Endothelial cell of umbilical vein (primary cell): ENCODE measurements around the gene TAS1R3. TPM values are rescaled to one million over a fixed set of nuclear protein-coding genes. Genes with fewer than 3 reads are reported as not detected.

Experiments used
- BruUV-seq: library from RNA; stranded (reverse); fragments of 400-500 nt; replicated peaks from 2 replicates; lab custom pipeline; 2021; lab: Mats Ljungman, UMichigan
- CTCF ChIA-PET: fragments of 300-600, 350-600 bp; sonication (Branson Sonifier 250); formaldehyde crosslinking; loops from one replicate; lab custom pipeline; 2021; ENCODE audit warnings: antibody characterized with exemption, inconsistent platforms; lab: Charles Lee
- POLR2A ChIA-PET: fragments of 300-600, 350-600 bp; sonication (Branson Sonifier 250); formaldehyde crosslinking; loops from one replicate; lab custom pipeline; 2021; ENCODE audit warnings: antibody characterized with exemption, inconsistent platforms; lab: Charles Lee
- DNase-seq: peaks from one replicate; pipeline ENCODE4 v3.0.0-alpha.2; 2011; ENCODE audit warnings: low read depth, low spot score
- FAIRE-seq: peaks from 2 replicates; lab custom pipeline; 2011; peaks lifted over from hg19 to GRCh38; lab: Jason Lieb, UNC
- H2AFZ ChIP-seq: 2 replicates; pipeline ENCODE4 v1.6.0; 2012; ENCODE audit warnings: low read depth, low read length, control low read depth, inconsistent platforms
- H3K27ac ChIP-seq: 2 replicates; pipeline ENCODE4 v1.5.1; 2011; ENCODE audit warnings: low read depth, mild to moderate bottlenecking, control low read depth, low read length, moderate library complexity; ENCODE audit not compliant: insufficient read depth
- H3K27me3 ChIP-seq, 2 experiments: 2 replicates each; pipeline versions ENCODE4 v1.6.0 to v1.6.1; 2011; ENCODE audit warnings: low read length in 2 of 2, mixed read lengths in 1 of 2; ENCODE audit not compliant: control insufficient read depth in 2 of 2, insufficient read depth in 2 of 2
- H3K36me3 ChIP-seq, 2 experiments: 2 replicates in 1 of 2; 3 replicates in 1 of 2; pipeline ENCODE4 v1.5.1; 2011; ENCODE audit warnings: low read length in 2 of 2, mild to moderate bottlenecking in 1 of 2, moderate library complexity in 1 of 2; ENCODE audit not compliant: control insufficient read depth in 2 of 2, insufficient read depth in 2 of 2; ENCODE audit errors: extremely low read depth in 1 of 2
- H3K4me1 ChIP-seq: 3 replicates; pipeline ENCODE4 v1.5.1; 2011; ENCODE audit warnings: mild to moderate bottlenecking, low read length; ENCODE audit not compliant: control insufficient read depth, insufficient read depth; ENCODE audit errors: extremely low read depth
- H3K4me2 ChIP-seq: 2 replicates; pipeline ENCODE4 v1.6.1; 2011; ENCODE audit warnings: low read length, control low read depth, mixed read lengths; ENCODE audit not compliant: insufficient read depth
- H3K4me3 ChIP-seq, 3 experiments: fragments of 200-600 bp in 1 of 3; sonication (generic), shearing (Covaris generic) in 1 of 3; replicated peaks in 1 of 3; 2 replicates each; pipeline ENCODE4 v1.5.1; 2011 to 2016; ENCODE audit warnings: control low read depth in 3 of 3, low read length in 3 of 3, mild to moderate bottlenecking in 2 of 3, inconsistent platforms in 1 of 3, low read depth in 1 of 3, moderate library complexity in 1 of 3; ENCODE audit not compliant: insufficient read depth in 1 of 3
- H3K79me2 ChIP-seq: 2 replicates; pipeline ENCODE4 v1.6.0; 2012; ENCODE audit warnings: low read length, inconsistent platforms; ENCODE audit not compliant: control insufficient read depth, insufficient read depth
- H3K9ac ChIP-seq: replicated peaks from 2 replicates; pipeline ENCODE3; 2011; ENCODE audit warnings: low read length, control low read depth; ENCODE audit not compliant: insufficient read depth; ENCODE audit errors: extremely low read depth
- H3K9me1 ChIP-seq: replicated peaks from 3 replicates; pipeline ENCODE4 v1.6.0; 2011; ENCODE audit warnings: mild to moderate bottlenecking, low read length; ENCODE audit not compliant: control insufficient read depth, insufficient read depth; ENCODE audit errors: extremely low read depth
- H3K9me3 ChIP-seq: replicated peaks from 2 replicates; pipeline ENCODE4 v1.5.1; 2012; ENCODE audit warnings: low read length, inconsistent platforms; ENCODE audit not compliant: control insufficient read depth, insufficient read depth
- H4K20me1 ChIP-seq: replicated peaks from 2 replicates; pipeline ENCODE3; 2011; ENCODE audit warnings: mild to moderate bottlenecking, low read length; ENCODE audit not compliant: control insufficient read depth, insufficient read depth; ENCODE audit errors: extremely low read depth
- EZH2 ChIP-seq: IDR thresholded peaks from 2 replicates; pipeline ENCODE4 v1.6.1; 2012; ENCODE audit warnings: borderline replicate concordance, low read depth, mild to moderate bottlenecking, moderate library complexity, low read length, inconsistent platforms; ENCODE audit not compliant: severe bottlenecking
- FOS ChIP-seq: IDR thresholded peaks from 2 replicates; pipeline ENCODE4 v1.6.1; 2011; ENCODE audit warnings: mild to moderate bottlenecking, low read length, moderate library complexity, borderline replicate concordance; ENCODE audit not compliant: insufficient read depth
- GATA2 ChIP-seq: IDR thresholded peaks from 2 replicates; pipeline ENCODE4 v1.7.0; 2011; ENCODE audit warnings: low read depth, mild to moderate bottlenecking, moderate library complexity, mixed read lengths, low read length; ENCODE audit not compliant: insufficient read length, insufficient read depth
- JUN ChIP-seq: IDR thresholded peaks from 2 replicates; pipeline ENCODE4 v1.6.1; 2011; ENCODE audit warnings: borderline replicate concordance, low read depth; ENCODE audit not compliant: insufficient read length, insufficient read depth
- MYC ChIP-seq: IDR thresholded peaks from one replicate; pipeline ENCODE4 v1.6.1; 2011; ENCODE audit warnings: mild to moderate bottlenecking, low read depth, low read length
- POLR2A ChIP-seq: IDR thresholded peaks from 2 replicates; pipeline ENCODE4 v1.6.1; 2012; ENCODE audit warnings: low read depth, mild to moderate bottlenecking, control low read depth, low read length
- POLR2AphosphoS5 ChIP-seq: IDR thresholded peaks from 2 replicates; pipeline ENCODE4 v1.6.1; 2012; ENCODE audit warnings: low read depth, mild to moderate bottlenecking, control low read depth, low read length, moderate library complexity; ENCODE audit not compliant: insufficient read depth
- dilution Hi-C: fragments of 300-500 bp; cut with MboI; formaldehyde crosslinking; loops from one replicate; pipeline ENCODE4 v1.15.0; 2019; ENCODE audit warnings: low sequenced_read_pairs; ENCODE audit not compliant: extremely low pct_ligation_motif_present
- intact Hi-C: fragments of 100-400 bp; cut with micrococcal nuclease; formaldehyde crosslinking; loops from one replicate; pipeline ENCODE4 v1.10.0; 2022
- polyA plus RNA-seq, 4 experiments: library from polyadenylated mRNA; depleted of rRNA in 3 of 4; stranded (reverse) in 3 of 4; unstranded in 1 of 4; fragments of >200 nt; gene quantifications; 2 replicates each; pipeline versions ENCODE4 v1.2.1 to v1.2.3, GENCODE V29; 2011 to 2012; ENCODE audit warnings: missing spikeins in 1 of 4
- total RNA-seq: library from RNA; stranded (reverse); gene quantifications from 2 replicates; pipeline ENCODE4 v1.2.3, GENCODE V29; 2021
- TF ChIP-seq, protein P1 (sequence below): IDR thresholded peaks from 2 replicates; pipeline ENCODE4 v1.6.1; 2011; ENCODE audit not compliant: insufficient read depth, insufficient read length
- TF ChIP-seq, protein P2 (sequence below), 2 donors: IDR thresholded peaks; 1 replicate in 1 of 2; 2 replicates in 1 of 2; pipeline ENCODE4 v1.5.1; 2011; ENCODE audit warnings: low read length in 2 of 2, mild to moderate bottlenecking in 2 of 2, moderate library complexity in 2 of 2, control low read depth in 1 of 2, inconsistent platforms in 1 of 2, low read depth in 1 of 2; ENCODE audit not compliant: insufficient read depth in 1 of 2; ENCODE audit errors: extremely low read depth in 1 of 2

Gene TAS1R3
- total and polyA plus RNA-seq, 2 donors (not counting 3 experiments of a cell fraction or from before 2014, with no cell fraction given), result 0.26 to 0.38 TPM

DNA sequence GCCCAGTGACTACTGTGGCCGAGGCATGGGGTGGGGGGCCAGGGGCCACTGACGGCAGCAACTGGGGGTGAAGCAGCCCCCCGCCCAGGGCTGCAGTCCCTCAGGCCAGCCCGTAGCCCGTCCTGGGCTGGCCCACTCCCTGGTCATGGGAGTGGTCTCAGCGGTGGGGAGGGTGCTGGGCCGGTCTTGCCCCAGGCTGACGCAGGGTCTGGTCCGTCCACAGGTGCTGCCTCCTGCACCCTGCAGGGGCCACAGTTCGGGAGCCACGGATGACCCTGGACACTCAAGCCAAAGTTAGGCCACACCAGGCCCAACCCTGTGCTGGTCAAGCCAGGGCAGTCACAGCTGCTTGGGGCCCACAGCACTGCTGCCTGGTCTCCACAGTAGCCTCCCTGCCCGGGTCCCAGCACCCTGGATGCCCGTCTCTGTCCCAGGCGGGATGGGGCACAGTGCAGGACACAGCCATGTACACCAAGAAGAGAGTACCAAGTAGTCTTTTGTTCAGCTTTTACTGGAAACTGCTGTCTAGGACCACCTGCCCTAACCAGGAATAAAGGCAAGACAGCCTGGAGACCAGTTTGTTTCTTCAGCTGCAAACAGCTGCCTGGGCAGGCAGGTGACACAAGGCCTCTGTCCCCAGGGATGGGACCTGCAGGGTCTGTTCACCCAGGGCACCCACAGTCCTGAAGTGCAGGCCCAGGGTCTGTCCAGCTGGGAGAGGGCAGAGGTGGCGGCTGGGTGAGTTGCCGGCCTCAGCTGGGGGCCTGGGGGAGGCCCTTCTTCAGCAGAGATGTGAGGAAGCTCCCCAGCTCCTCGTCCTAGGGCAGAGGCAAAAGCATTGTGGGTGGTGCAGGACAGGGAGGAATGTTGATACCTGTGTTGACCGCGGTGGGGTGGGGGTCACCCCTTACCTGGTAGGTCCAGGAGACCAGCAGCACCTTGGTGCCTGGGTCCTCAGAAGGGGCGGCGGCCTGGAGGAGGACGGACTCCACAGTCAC lies 19.7 kb upstream of the TAS1R3 start:
- TF ChIP-seq GATA2 (no peak), FOS (no peak), POLR2AphosphoS5 (no peak), POLR2A (no peak), MYC (no peak), EZH2 (no peak), JUN (no peak)
- TF ChIP-seq, protein P1, sequence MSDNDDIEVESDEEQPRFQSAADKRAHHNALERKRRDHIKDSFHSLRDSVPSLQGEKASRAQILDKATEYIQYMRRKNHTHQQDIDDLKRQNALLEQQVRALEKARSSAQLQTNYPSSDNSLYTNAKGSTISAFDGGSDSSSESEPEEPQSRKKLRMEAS, result no peak
- TF ChIP-seq, protein P2, sequence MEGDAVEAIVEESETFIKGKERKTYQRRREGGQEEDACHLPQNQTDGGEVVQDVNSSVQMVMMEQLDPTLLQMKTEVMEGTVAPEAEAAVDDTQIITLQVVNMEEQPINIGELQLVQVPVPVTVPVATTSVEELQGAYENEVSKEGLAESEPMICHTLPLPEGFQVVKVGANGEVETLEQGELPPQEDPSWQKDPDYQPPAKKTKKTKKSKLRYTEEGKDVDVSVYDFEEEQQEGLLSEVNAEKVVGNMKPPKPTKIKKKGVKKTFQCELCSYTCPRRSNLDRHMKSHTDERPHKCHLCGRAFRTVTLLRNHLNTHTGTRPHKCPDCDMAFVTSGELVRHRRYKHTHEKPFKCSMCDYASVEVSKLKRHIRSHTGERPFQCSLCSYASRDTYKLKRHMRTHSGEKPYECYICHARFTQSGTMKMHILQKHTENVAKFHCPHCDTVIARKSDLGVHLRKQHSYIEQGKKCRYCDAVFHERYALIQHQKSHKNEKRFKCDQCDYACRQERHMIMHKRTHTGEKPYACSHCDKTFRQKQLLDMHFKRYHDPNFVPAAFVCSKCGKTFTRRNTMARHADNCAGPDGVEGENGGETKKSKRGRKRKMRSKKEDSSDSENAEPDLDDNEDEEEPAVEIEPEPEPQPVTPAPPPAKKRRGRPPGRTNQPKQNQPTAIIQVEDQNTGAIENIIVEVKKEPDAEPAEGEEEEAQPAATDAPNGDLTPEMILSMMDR (IDR thresholded peaks at IDR 0.05; ENCODE audit: extremely low read depth in 1 of 2, insufficient read depth in 1 of 2, low read depth in 1 of 2, low read length in 2 of 2), result no peak
- peaks cover 12% of the 10 kb centered on the region for H3K4me1 ChIP-seq
- no peaks in the 10 kb centered on the region for H3K9me1 ChIP-seq
- POLR2A ChIA-PET, result no interaction called here
- no peak for DNase-seq
- H3K36me3 ChIP-seq, result peaks cover 0 to 41% of the 10 kb centered on the region in 2 experiments
- H3K27me3 ChIP-seq, result no peaks in the 10 kb centered on the region
- FAIRE-seq, result no peak
- no peak overlapping the region for H3K4me3 ChIP-seq
- peaks cover 1% of the 10 kb centered on the region for H3K79me2 ChIP-seq
- CTCF ChIA-PET, result no interaction called here
- H4K20me1 ChIP-seq, result no peaks in the 10 kb centered on the region
- no peak overlapping the region for H3K9ac ChIP-seq
- H3K27ac ChIP-seq, result no peak overlapping the region
- no peak overlapping the region for H3K4me2 ChIP-seq
- no peaks in the 10 kb centered on the region for H3K9me3 ChIP-seq
- no peak overlapping the region for H2AFZ ChIP-seq
- dilution Hi-C loops (no loop called here), intact Hi-C loops (no loop called here)
- BruUV-seq, result TSS peak; percentile 16
